Activated gamma-delta T cell treated with anti-CD3 and anti-CD28 coated beads, Interleukin-2, amount 50 U/mL, for 16 hours (primary cell): ENCODE measurements around the gene GGPS1.
A peak's percentile ranks its signal among the peaks of the same experiment; 100 is the strongest.
"Not testable (repeated sequence)": the region's sequence is repeated elsewhere in the genome, so short reads cannot be mapped to it uniquely, and the experiment has no call there.

Experiments used
- DNase-seq: peaks from one replicate; pipeline ENCODE4 v3.0.0-alpha.2; 2020; ENCODE audit warnings: low read depth

GGPS1 gene

DNA sequence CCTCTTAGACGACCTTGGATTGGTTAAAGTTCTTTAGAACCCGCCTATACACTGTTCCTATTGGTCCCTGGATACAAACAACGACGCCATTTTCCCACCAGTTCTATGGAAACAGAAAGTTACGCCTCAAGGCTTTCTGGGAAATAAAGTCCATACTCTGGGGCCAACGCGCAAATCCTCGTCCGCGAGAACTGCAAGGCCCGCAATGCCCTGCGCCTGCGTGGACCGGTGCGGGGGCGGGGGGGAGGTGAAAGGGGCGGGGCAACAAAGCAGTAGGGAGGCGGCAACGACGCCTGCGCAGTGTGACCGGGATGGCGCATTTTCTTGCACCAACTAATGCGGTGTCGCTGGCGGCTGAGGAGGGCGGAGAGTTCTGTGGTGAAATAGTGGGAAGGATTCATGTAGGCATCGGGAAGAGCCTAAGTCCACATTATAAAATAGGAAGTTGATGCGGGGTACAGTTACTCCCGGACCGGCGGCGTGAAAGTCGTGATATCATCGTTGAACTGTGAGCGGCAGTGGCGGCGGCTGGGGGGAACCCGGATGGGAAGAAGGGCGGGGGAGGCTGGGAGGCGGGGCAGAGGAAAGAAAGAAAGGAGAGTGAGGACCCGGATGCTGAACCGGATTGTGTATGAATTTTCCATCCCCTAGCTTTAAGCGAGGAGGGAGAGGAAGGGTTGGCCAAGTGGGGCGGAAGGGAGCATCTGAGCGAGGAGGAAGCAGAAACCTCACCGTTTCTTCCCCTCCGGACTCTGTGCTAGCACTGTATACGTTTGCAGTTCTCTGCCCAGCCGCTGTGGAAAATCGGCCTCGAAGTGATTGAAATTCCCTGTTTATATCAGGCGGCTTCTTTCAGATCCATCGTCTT is at the start of gene GGPS1:
TSS of gene GGPS1 (plus strand) at position 300 of the 868 bp plus-strand sequence. CDS start 6,695 bp downstream, outside the sequence.
- DNase-seq = peak; percentile 99

GRCh38 chr1:235278915-235279292 is 49.5 kb upstream of the GGPS1 start:
- no peak for DNase-seq

GRCh38 chr1:235279694-235280093 is 48.7 kb upstream of the GGPS1 start:
- DNase-seq = no peak

DNA sequence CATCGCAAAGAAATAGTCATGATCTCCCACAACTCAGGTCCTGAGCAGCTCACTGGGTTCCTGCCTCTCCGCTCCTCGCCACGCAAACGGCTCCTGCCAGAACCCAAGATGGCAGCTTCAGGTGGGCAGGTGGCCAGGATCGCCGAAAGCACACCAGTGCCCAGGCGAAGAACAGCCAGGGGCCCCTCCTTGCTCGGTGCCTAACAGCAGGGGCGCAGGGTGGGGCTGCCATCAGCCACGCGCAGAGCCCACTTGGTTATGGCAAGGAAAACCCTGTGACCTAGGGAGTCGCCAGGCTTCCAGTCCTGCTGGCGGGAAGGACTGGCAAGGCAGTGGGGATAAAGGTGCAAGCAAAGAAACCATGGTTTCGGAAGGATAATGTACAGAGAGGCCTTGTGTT is 47.9 kb upstream of the GGPS1 start:
- DNase-seq = no peak

DNA sequence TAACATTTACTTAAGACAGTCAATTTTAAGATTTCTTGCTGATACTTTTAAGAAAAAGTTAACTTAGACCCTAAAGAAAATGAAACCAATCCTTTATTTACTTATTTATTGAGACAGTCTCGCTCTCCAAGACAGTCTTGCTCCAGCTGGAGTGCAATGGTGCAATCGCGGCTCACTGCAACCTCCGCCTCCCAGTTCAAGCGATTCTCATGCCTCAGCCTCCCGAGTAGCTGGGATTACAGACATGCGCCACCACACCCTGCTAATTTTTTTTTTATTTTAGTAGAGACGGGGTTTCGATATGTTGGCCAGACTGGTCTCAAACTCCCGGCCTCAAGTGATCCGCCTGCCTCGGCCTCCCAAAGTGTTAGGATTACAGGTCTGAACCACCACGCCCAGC is 44.7 kb upstream of the GGPS1 start:
- DNase-seq = not testable (repeated sequence)

DNA sequence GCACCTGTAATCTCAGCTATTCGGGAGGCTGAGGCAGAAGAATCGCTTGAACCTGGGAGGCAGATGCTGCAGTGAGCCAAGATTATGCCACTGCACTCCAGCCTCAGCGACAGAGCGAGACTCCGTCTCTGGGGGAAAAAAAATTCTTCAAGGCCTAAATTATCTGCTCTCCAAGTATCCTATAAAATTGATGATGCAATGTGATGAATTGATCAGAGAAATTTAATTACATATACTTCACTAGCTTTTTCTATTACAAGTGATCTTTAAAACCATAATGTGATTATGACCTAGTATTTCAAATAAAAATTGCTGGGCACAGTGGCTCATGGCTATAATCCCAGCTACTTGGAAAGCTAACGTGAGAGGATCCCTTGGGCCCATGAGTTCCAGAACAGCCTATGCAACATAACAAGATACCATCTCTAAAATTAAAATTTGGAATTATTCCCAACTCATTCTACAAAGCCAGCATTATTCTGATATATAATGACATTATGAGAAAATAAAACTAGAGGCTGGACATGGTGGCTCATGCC is 44.1 kb upstream of the GGPS1 start:
- DNase-seq = no peak

- no peak for DNase-seq
Observed at GRCh38 chr1:235286667-235287066, 41.7 kb upstream of the GGPS1 start.

DNA sequence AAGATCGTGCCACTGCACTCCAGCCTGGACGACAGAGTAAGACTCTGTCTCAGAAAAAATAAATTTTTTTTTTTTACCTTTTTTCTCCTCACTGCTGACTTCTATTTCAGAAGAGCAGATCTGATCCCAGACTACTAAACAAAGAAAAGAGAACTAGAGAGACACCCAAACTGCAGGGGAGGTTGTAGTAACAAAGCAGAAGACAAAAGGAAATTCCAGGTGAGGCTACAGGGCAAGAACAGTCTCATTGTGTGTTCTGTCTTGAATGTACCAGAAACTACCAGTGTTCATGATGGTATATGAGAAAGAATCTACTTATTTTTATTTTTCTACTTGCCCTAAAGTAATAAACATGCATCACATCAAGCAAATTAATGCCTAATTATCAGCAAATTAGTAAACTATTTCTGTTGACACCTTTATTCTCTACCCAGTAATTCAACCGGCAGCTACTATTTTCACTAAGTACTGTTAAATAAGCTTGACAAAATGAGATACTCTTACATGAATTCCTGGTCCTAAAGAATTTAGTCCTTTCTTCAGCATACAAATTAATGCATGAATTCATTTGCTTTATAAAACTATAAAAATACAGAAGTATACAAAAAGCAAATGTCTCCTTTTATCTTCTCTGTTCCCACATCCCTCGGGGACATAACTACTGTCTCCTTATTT is 41.0 kb upstream of the GGPS1 start:
- DNase-seq = no peak

- no peak for DNase-seq
Observed at GRCh38 chr1:235289859-235290739, 38.3 kb upstream of the GGPS1 start.

- DNase-seq = no peak
Observed at GRCh38 chr1:235290740-235291502, 37.4 kb upstream of the GGPS1 start.

DNA sequence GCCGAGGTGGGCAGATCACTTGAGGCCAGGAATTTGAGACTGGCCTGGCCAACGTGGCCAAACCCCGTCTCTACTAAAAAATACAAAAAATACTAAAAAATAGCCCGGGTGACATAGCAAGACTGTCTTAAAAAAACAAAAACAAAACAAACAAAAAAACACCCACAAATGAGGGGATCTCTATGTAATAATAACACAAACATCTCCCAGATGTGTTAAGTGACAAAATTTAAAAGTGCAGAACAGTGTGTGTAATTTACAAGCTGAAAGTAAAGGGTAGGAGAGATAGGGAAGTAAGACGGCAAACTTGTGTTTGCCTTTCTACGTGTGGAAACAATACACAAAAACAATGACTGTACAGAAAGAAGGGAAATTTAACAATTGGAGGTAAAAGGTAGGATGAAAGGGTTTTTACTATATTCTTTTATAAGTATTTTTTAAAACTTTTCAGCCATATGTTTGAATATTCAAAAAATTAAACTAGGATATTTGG is 36.7 kb upstream of the GGPS1 start:
- DNase-seq = no peak

DNA sequence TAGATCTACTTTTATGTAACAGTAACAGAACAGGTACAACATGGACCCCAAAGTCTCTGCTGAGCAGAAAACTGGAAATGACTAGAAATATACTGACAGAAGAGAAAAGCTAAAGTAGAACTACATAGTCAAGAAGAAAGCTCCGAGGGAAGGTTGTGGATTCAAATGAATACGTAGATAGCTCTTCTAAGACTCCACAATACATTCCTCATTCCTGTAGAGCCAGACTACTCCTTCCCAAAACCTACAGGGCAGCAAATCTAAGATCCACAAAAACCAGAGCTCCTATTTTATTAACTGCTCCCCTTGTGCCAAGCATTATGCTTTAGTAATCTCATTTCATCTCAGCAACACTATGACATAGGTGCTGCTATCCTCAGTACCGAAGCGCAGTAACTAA is 35.6 kb upstream of the GGPS1 start:
- no peak for DNase-seq

DNA sequence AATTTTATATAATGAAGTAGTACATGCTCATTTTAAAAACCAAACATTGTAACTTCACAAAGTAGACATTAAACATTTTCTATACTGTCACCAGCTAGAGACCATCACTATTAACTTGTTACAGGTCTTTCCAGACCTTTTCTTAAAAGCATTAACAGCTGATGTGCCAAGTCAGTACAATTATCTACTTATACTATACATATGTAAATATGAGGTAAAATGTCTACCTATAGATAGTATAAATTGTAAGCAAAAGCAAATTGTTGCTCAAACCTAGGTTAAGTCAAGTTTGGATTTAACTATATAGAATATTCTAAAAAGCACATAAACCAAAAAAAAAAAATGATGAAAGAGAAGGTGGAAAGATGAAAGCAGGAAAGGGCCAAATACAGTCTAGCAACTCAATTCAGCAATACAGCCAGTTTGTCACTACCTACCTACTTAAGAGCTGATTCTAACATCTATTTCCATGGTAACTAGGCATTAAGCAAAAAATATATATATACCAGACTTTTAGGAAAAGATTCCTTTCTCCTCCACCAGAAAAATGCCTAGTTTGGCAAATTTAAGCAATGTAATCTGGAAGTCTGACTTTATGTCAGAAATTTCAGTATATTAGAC is 34.9 kb upstream of the GGPS1 start:
- DNase-seq = no peak

DNA sequence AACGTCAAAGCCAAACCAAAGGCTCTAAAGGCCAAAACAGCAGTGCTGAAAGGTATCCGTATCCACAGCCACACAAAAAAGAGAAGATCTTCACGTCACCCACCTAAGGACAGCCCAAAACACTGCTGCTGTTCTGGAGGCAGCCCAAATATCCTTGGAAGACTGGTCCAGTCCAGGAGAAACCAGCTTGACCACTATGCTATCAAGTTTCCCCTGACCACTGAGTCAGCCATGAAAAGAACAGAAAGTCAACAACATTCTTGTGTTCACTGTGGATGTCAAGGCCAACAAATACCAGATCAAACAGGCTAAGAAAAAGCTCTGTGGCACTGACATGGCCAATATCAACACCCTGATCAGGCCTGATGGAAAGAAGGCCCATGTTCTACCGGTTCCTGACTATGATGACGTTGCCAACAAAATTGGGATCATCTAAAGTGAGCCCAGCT is 32.4 kb upstream of the GGPS1 start:
- DNase-seq = no peak

DNA sequence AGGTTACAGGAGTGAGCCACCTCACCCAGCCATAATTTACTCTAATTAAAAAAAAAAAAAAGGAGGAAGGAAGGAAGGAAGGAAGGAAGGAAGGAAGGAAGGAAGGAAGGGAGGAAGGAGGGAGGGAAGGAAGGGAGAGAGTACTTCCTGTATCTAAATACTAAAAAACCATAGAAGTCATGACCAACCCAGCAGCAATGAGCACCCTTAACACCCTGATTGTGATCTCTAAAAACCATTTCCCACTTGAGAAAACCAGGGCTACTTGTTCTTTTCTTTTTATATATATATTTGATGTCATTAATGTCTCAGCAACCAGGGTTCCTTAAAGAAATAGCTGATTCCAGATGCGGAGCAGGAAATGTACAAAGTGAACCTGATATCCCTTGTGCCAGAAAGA is 31.6 kb upstream of the GGPS1 start:
- no peak for DNase-seq

- DNase-seq = no peak
Observed at GRCh38 chr1:235297579-235297978, 30.8 kb upstream of the GGPS1 start.

DNA sequence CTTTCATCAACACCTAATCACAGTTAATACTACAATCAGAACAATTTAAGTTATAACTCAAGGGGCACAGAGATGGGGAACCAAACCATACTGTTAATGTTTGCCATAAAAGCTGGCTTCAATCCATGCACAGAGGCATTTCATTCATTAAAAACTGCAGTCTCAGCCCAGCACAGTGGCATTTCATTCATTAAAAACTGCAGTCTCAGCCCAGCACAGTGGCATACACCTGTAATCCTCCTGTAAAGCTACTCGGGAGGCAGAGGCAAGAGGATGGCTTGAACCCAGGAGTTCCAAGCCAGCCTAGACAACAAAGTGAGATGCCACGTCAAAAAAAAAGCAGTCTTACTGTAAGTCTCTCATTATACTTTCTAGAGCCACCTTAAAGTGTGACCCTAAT is 29.6 kb upstream of the GGPS1 start:
- no peak for DNase-seq

DNA sequence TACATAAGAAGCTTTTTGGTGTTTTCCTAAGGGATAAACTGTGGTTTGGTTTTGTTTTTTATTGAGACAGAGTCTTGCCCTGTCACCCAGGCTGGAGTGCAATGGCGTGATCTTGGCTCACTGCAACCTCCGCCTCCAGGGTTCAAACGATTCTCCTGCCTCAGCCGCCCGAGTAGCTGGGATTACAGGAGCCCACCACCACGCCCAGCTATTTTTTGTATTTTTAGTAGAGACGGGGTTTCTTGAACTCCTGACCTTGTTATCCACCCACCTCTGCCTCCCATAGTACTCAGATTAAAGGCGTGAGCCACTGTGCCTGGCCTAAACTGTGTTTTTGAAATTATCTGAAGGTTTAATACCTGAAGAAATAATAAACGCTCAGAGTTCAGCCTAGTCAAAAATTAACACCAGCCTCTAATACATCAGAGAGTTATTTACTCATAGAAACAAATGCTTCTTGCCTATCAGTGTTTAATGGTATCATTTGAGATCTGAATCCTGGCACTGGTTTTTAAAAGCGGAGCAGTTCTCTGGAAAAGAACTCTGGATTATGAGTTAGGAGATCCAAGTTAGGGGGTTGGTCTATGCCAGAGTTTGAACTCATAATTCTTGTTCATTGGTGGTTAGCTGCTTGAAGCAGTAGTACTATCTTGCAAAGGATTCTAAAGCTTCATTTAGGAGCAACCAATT is 29.1 kb upstream of the GGPS1 start:
- DNase-seq = no peak

DNA sequence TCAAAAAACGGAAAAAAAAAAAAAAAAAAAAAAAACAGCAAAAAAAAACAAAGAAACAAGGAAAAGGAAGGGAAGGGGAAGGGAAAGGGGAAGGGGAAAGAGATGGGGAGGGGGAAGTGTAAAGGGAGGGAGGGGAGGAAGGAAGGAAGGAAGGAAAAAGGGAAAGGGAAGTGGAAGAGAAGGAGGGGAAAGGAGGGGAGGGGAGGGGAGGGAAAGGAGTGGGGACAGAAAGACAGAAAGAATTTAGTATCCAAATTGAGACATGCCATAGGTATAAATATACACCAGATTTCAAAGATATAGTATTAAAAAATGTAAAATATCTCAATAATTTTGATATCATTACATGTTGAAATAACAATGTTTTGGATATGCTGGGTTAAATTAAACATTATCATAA is 26.2 kb upstream of the GGPS1 start:
- no peak for DNase-seq
